ENCODE data around the gene PDSS2. TPM values are rescaled to one million over a fixed set of nuclear protein-coding genes. Genes with fewer than 3 reads are reported as not detected.

PDSS2 gene
- polyA plus RNA-seq, 1 donor from 2014 or later = 4.6 TPM

DNA sequence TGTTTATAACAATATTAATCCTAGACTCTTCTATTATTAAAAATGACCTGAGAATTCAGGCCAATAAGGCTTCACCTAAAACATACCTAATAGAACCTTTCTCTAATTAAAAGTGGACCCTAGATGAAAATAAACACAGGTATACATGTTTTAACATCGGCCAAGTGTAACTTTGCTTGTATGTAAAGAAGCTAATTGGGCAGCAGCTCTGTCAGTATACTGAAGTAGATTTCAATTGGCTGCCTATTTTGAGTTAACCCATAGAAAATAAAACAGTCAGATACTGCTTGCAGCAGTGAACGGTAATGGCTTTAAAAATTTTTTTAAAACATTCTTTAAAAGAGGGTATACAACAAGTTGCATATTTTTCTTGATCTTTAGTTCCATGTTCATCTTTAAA lies 67.3 kb downstream of the PDSS2 start:
- Histone ChIP-seq H4K20me1 (ENCODE audit: insufficient read depth) (no peaks in the 10 kb centered on the region), H3K36me3 (ENCODE audit: insufficient read depth, low read length) (no peaks in the 10 kb centered on the region), H3F3A (ENCODE audit: insufficient read depth, low read length, poor library complexity, severe bottlenecking) (no peaks in the 10 kb centered on the region), H2AFZ (ENCODE audit: low read depth, low read length) (no peak overlapping the region), H3K9ac (ENCODE audit: low read length) (no peak overlapping the region), H3K27me3 (ENCODE audit: insufficient read depth, low read depth, low read length) (no peaks in the 10 kb centered on the region), H3K9me2 (ENCODE audit: insufficient read depth, low read length) (no peaks in the 10 kb centered on the region), H3K9me3 (ENCODE audit: low read length) (peaks cover 4% of the 10 kb centered on the region), H3K4me2 (ENCODE audit: low read length) (no peak overlapping the region), H3K79me2 (replicated peaks; ENCODE audit: insufficient read depth, low read length) (no peaks in the 10 kb centered on the region), H3K4me3 (ENCODE audit: low read length) (no peak overlapping the region), H3K27ac (ENCODE audit: low read length) (no peak overlapping the region)
- TF ChIP-seq CTCF (IDR thresholded peaks at IDR 0.05; ENCODE audit: poor library complexity, severe bottlenecking) (no peak), RAD21 (conservative IDR thresholded peaks at IDR 0.05) (no peak), SMC3 (conservative IDR thresholded peaks at IDR 0.05; ENCODE audit: poor library complexity) (no peak), MXI1 (conservative IDR thresholded peaks at IDR 0.05; ENCODE audit: poor library complexity, severe bottlenecking) (no peak), EP300 (conservative IDR thresholded peaks at IDR 0.05; ENCODE audit: poor library complexity, severe bottlenecking) (no peak), REST (IDR thresholded peaks at IDR 0.05; ENCODE audit: borderline replicate concordance) (no peak), POLR2AphosphoS5 (IDR thresholded peaks at IDR 0.05) (no peak), EZH2 (IDR thresholded peaks at IDR 0.05; ENCODE audit: borderline replicate concordance, insufficient read depth, low read length, poor library complexity, severe bottlenecking) (no peak), TAF1 (IDR thresholded peaks at IDR 0.05; ENCODE audit: low read depth) (no peak)

GRCh38 chr6:107390685-107391435 lies 68.5 kb downstream of the PDSS2 start:
- Histone ChIP-seq H2AFZ (ENCODE audit: low read depth, low read length) (no peak overlapping the region), H4K20me1 (ENCODE audit: insufficient read depth) (no peaks in the 10 kb centered on the region), H3K9ac (ENCODE audit: low read length) (no peak overlapping the region), H3K36me3 (ENCODE audit: insufficient read depth, low read length) (no peaks in the 10 kb centered on the region), H3K4me2 (ENCODE audit: low read length) (no peak overlapping the region), H3K27me3 (ENCODE audit: insufficient read depth, low read depth, low read length) (no peaks in the 10 kb centered on the region), H3K79me2 (replicated peaks; ENCODE audit: insufficient read depth, low read length) (no peaks in the 10 kb centered on the region), H3K9me2 (ENCODE audit: insufficient read depth, low read length) (no peaks in the 10 kb centered on the region), H3F3A (ENCODE audit: insufficient read depth, low read length, poor library complexity, severe bottlenecking) (no peaks in the 10 kb centered on the region), H3K27ac (ENCODE audit: low read length) (no peak overlapping the region), H3K9me3 (ENCODE audit: low read length) (peaks cover 4% of the 10 kb centered on the region), H3K4me3 (ENCODE audit: low read length) (no peak overlapping the region)
- TF ChIP-seq CTCF (IDR thresholded peaks at IDR 0.05; ENCODE audit: poor library complexity, severe bottlenecking) (no peak), TAF1 (IDR thresholded peaks at IDR 0.05; ENCODE audit: low read depth) (no peak), EP300 (conservative IDR thresholded peaks at IDR 0.05; ENCODE audit: poor library complexity, severe bottlenecking) (no peak)
